Measurements from ENCODE around the gene ZNF892.

The ZNF892 gene

GRCh38 chr2:95207111-95207961 is at the start of gene ZNF892:
Gene ZNF892 (plus strand): TSS chr2:95207521. CDS start chr2:95207816, 295 bp downstream.
- DNase-seq = peak; percentile 86 to 88

DNA sequence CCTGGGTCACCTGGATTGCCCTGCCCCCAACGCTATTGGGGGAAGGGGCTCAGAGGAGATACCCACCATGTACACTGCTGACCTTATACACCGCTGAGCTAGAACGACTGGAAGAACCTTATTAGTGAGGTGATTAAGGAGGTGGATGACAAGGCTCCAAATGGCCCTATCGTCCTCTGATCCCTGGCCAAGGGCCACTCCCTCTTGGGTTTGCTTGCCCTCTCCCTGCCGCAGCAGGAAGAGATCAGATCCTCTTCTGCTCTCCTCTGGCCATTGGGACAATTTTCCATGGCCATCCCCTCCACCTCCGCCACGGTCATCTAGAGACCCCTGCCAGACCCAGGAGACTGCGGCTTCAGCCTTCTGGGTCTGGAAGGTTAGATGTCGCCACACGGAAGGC is 48.9 kb upstream of the ZNF892 start:
- no peak for DNase-seq

DNA sequence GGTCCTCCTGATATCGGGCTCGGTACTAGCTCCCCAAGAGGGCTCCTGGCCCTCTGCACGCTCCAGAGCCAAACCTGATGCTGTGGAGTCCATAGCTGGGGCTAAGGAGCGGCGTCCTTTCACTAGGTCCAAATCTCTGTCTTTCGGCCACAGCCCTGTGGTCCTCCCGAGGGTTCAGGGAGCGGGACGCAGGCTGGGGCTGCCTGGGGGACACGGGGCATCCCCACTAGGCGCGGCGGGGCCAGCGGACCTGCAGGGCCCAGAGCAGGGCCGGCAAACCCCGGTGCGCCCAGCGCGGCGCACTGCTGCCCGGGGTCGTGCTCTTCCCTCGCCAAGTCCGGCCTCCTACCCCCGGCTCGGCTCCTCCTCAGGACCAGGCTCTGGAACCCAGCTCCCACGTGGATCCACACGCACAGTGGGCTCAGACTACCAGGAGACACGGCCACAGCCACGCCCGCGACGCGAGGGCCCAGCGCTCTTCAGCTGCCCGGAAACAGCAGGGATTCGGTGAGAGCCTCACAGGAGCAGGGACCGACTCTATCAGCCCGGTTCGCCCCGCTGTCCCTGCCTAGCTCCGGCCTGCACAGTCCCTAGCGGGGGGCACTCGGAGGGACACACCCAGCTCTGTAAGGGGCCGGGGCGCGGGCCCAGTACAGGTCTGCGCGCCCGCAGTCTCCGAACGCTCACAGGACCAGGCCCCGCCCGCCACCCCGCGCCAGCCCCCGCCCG is 48.3 kb upstream of the ZNF892 start:
- peak in 1 of 2 experiments; percentile 17 for DNase-seq

DNA sequence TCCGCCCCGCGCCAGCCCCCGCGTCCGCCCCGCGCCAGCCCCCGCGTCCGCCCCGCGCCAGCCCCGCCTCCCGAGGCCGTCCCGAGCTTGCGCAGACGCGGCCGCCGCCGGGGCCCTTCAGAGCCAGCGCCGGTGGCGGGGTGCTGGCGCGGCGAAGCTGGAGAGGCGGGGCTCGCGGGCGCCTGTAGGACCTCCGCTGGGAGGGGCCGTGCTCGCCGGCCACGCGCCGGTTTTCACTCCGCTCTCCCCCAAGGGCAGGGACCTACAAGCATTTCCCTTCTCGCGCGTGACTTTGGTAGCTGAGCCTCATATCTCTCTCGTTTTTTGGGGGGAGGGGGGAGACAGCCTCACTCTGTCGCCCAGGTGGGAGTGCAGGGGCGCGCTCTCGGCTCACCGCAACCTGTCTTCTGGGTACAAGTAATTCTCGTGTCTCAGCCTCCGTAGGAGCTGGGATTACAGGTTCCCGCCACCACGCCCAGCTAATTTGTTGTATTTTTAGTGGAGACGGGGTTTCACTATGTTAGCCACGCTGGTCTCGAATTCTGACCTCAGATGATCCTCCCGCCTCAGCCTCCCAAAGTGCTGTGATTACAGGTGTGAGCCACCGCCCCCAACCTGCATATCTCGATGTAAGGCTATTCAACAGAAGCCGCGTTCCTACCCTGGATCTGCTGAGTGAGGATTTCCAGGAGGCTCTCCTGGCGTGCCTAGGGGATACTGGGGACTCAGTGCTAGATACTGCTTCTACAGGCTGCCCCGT is 47.5 kb upstream of the ZNF892 start, which contains the start of gene ZNF514:
TSS of gene ZNF514 (minus strand) at position 159 of the 760 bp plus-strand sequence. CDS start 6,595 bp downstream, outside the sequence.
- DNase-seq = peak; percentile 41 to 66

DNA sequence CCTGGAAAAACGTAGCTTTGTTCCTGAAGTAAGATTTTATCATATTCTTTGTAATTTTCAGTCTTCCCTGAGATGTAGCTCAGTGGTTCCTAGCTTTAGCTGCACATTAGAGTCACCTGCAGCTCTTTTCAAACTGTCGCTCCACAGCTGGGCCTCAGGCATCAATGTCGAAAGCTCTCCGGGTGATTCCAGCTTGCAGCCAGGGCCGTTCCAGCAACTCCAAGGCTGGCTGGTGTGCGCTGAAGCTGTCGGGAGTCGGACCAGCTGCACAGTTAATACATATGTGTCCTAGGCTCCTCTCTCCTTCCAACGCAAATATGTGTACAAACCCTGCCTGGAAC is 42.3 kb upstream of the ZNF892 start:
- no peak for DNase-seq

DNA sequence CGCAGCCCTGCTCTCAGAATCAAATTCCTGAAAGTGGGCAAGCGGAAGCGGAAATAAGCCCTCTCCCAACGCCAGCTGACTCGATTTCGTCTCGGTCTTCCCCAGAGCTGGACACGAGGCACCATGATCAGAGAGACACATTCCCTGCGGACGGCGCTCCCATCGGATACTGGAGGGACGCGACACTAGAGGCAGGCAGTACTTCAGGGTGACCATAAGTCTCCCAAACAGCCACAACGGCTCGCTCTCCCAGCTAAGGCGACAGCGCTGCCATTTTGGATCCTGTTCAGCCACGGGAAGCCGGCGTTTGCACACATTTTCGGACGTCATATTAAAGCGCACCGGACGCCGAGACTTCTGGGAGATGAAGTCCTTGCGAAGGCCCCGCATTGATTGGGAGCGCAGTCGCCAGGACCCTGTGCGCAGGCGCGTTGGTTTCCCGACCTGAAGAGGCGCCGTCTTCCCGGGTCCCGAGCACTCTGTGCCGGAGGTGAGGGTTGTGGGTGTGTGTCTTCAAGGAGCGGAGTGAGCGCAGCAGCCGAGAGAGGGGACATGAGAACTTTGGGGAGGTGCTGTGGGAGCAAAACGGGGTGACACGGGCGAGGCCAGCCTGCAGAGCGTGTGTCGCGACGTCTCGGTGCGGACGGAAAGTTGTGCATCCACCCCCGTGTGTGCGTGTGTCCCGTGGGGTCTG is 41.8 kb upstream of the ZNF892 start, which contains the start of gene ZNF2:
TSS of gene ZNF2 (plus strand) at position 439 of the 694 bp plus-strand sequence. CDS start 10,418 bp downstream, outside the sequence.
- DNase-seq = peak; percentile 95

DNA sequence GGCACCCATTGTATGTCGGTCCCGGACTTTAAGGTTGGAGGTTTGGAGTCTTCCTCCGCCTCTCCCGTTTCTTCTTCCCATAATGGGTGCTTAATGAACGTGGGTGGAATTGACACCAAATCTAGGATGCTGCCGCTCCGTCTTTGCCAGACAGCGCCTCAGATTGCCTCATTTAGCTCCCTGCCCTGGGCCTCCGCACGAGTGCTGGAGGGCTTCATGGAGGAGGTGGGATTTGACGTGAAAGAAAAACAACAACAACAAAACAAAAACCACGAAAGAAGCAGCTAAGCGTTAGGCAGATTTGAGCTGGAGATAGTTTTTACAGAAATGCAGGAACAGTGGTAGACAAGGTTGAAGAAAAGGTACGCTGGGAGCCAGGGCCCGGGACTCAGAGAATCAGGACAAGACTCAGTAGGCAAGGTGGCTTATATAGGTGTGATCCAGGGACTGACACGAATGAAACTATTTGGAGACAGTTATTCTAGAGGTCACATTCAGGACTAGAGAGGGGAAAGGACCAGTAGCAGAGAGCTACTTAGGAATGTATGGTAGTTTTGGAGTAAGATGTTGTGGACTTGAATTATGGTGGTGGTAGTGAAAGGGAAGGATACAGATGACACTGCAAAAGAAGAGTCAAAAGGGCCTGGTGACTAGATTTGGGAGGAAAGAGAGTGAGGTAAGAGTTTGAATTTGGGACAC is 41.1 kb upstream of the ZNF892 start:
- DNase-seq = no peak

GRCh38 chr2:95171902-95172301 is 35.4 kb upstream of the ZNF892 start:
- DNase-seq = no peak

- no peak for DNase-seq
Measured at GRCh38 chr2:95174031-95174542, 33.2 kb upstream of the ZNF892 start.

GRCh38 chr2:95179451-95179850 is 27.9 kb upstream of the ZNF892 start:
- DNase-seq = no peak

- no peak for DNase-seq
Measured at GRCh38 chr2:95181774-95182173, 25.5 kb upstream of the ZNF892 start.

DNA sequence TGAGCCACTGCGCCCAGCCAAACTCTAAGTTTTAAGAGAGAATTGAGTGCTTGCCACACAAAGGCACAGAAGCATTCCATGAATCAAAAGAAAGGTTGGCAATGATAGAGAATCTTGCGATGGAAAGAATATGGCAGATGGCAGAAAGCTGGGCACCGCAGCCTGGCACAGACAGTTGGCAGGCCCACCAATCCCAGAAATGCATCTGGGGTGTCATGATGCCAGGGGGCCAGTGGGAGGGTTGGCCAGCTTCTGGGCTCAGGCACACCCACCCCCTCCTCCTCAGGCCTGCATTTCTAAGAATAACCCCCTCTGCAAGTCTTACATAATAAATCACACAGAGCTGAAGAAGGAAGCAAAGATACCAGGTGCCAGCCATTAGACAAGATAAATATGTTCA is 22.1 kb upstream of the ZNF892 start:
- DNase-seq = no peak

- DNase-seq = no peak
Measured at GRCh38 chr2:95185973-95186372, 21.3 kb upstream of the ZNF892 start.

- peak; percentile 2 to 4 for DNase-seq
Measured at GRCh38 chr2:95192956-95193355, 14.4 kb upstream of the ZNF892 start.

DNA sequence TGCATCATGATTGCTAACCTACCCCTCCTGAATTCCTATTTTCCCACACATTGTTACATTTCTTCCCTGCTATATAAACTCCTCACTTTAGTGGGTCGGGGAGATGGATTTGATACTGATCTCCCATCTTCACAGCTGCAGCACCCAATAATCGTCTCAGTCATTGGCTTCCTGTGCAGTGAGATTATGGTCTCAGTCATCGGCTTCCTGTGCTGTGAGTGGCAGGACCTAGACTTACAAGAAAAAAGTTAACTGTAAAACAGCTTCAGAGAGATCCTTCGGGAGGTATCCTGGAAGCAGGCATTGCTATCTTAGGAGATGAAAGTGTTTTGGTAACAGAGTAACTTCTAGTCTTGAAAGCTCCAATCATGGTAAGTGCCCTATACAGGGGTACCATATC is 3.4 kb upstream of the ZNF892 start:
- no peak for DNase-seq

GRCh38 chr2:95204396-95204795 is 2.9 kb upstream of the ZNF892 start:
- no peak for DNase-seq

DNA sequence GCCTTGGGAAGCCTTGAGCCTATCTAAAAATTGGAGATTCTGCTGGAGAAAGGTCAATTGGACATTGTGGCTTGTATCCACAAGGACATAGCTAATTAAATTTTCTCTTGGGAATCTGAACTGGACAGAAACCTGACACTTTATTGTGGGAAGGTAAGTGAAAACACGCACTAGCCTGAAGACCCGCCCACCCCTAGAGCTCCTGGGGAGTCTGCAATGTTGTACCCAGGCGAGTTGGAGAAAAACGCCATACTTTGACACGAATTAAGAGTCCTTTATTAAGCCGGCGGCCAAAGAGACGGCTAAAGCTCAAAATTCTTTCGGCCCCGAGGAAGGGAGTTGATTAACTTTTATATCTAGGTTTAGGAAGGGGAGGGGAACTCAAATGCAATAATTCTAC is 1.2 kb upstream of the ZNF892 start:
- DNase-seq = no peak

- DNase-seq = no peak
Measured at GRCh38 chr2:95208106-95208505, 785 bp downstream of the ZNF892 start.

GRCh38 chr2:95215018-95215612 is 7.8 kb downstream of the ZNF892 start:
- DNase-seq = no peak

GRCh38 chr2:95220449-95220848 is 13.1 kb downstream of the ZNF892 start:
- no peak for DNase-seq

DNA sequence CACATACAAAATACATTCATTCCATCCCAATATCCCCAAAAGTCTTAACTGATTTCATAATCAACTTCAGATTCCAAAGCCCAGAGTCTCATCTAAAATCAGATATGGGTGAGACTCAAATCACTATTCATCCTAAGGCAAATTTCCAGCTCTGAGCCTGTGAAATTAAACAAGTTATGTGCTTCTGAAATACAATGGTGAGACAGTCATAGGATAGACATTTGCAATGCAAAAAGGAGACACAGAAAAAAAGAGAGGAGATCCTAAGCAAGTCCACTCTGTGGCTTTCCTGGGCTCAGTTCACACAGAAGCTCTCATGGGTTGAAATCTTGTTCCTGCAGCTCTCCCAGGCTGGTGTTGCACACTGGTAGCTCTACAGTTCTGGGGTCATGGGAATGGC is 18.3 kb downstream of the ZNF892 start:
- no peak for DNase-seq

Measured in NCI-H1930 (cell line).